ENCODE measurements around the gene CD22.
"Not testable (repeated sequence)": the region's sequence is repeated elsewhere in the genome, so short reads cannot be mapped to it uniquely, and the experiment has no call there.

Gene CD22

GRCh38 chr19:35362261-35363000 is 33.4 kb downstream of the CD22 start:
- DNase-seq: no peak

GRCh38 chr19:35363001-35363590 is 34.1 kb downstream of the CD22 start:
- no peak for DNase-seq

GRCh38 chr19:35363711-35364425 is 34.9 kb downstream of the CD22 start:
- DNase-seq: no peak

GRCh38 chr19:35365303-35365702 is 36.3 kb downstream of the CD22 start:
- no peak for DNase-seq

- DNase-seq: no peak
These were observed 39.4 kb downstream of the CD22 start for GRCh38 chr19:35368378-35368777.

- no peak for DNase-seq
These were observed 40.5 kb downstream of the CD22 start for GRCh38 chr19:35369522-35369921.

- no peak for DNase-seq
These were observed 41.7 kb downstream of the CD22 start, which contains the start of gene GPR42 for GRCh38 chr19:35370722-35371121. Gene GPR42 (plus strand): TSS chr19:35371068. CDS start chr19:35371360, 292 bp downstream.

- DNase-seq: no peak
These were observed 44.5 kb downstream of the CD22 start for GRCh38 chr19:35373492-35373891.

- not testable (repeated sequence) for DNase-seq
These were observed 45.0 kb downstream of the CD22 start for GRCh38 chr19:35374031-35374430.

- DNase-seq: no peak
These were observed 46.7 kb downstream of the CD22 start for GRCh38 chr19:35375505-35376307.

GRCh38 chr19:35377656-35378055 is 48.7 kb downstream of the CD22 start:
- DNase-seq: no peak

- DNase-seq: no peak
These were observed 49.4 kb downstream of the CD22 start for GRCh38 chr19:35378356-35378755.

GRCh38 chr19:35379545-35379944 is 50.6 kb downstream of the CD22 start:
- not testable (repeated sequence) for DNase-seq

GRCh38 chr19:35379992-35380391 is 51.0 kb downstream of the CD22 start:
- no peak for DNase-seq

- no peak for DNase-seq
These were observed 51.6 kb downstream of the CD22 start for GRCh38 chr19:35380450-35381124.

- no peak for DNase-seq
These were observed 52.3 kb downstream of the CD22 start for GRCh38 chr19:35381318-35381717.

GRCh38 chr19:35381926-35382325 is 52.9 kb downstream of the CD22 start:
- DNase-seq: no peak

- DNase-seq: no peak
These were observed 54.5 kb downstream of the CD22 start for GRCh38 chr19:35383536-35383935.

- no peak for DNase-seq
These were observed 59.5 kb downstream of the CD22 start for GRCh38 chr19:35388277-35389054.

GRCh38 chr19:35389192-35389861 is 60.3 kb downstream of the CD22 start:
- DNase-seq: no peak
